Embryonic facial prominence (tissue), 1 donor: Measurements from ENCODE around the gene ASB7.

Experiments used
- DNase-seq: peaks from one replicate; pipeline ENCODE4 v3.0.0-alpha.2; 2016; ENCODE audit errors: extremely low spot score

The ASB7 gene

DNA sequence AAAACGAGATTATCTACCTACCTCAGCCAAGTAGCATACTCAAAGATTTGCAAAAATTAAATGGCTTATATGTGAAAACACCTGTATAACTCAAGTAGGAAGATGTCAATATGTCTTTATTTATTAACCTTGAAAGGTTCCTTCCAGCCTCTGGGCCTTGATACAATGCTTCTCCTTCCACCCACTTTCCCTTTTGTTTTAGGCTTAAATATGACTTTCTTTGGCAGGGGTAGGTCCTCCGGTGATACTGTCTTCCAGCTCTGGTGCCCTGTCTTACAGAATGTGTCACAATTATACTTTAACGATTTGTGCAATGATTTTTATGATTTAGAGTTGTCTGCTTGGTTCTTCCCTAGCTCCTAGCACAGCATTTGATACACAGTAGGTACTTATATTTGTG is 4.5 kb upstream of the ASB7 start:
- DNase-seq, result no peak

- DNase-seq, result no peak
These were observed 3.7 kb upstream of the ASB7 start for GRCh38 chr15:100598655-100599054.

DNA sequence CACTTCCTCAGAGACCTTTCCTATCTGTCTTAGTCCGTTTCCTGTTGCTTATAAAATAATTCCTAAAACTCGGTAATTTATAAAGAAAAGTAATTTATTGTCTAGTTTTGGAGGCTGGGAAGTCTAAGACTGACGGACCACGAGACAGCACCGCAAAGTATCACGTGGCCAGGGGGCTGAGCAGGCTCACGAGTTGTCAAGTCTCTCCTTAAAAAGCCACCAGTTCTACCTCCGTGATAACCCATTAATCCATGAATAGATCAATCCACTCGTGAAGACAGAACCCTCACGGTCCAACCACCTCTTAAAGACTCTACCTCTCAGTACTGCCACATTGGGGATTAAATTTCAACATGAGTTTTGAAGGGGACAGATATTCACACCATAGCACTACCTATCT is 1.2 kb upstream of the ASB7 start:
- no peak for DNase-seq

DNA sequence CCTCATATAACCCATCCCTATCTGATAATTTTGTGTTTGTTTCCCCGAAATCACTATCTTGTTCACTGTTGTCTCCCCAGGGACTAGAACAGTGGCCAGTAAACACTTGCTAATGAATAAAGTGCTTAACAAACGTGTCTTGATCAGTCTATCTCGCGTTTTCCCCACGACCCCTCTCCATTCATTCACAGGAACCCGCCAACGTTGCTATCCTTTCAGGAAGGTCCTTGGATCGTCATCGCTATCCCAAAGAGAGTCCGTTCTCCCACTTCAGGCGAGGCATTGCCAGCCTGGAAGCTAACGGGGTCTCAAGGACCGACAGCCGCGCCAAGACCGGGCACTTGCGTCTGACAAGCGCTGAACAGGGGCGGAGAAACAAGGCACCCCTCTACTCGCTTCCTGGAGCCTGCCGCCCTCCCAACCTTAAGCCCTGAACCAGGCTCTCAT is 749 bp upstream of the ASB7 start:
- DNase-seq, result no peak

- no peak for DNase-seq
These were observed 519 bp downstream of the ASB7 start for GRCh38 chr15:100602823-100603393.

GRCh38 chr15:100612539-100612938 is 10.2 kb downstream of the ASB7 start:
- no peak for DNase-seq

DNA sequence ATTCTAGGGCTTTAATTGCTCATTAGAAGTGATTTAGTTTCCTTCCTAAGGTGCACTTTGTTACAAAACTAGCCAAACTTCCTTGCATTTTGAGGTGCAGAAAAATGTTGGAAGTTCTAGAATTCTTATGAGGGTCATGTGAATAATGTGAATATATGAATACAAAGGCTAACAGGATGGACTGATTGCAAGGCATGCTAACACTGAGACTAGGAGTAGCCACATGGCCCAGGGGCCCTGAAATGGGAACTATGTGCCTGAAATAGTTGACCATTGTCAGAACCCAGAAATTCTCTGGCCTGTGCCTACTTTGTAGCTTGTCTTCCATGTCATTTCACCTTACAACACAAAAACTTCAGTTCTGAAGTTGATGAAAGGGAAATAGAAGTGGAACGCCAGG is 10.8 kb downstream of the ASB7 start:
- DNase-seq, result no peak

DNA sequence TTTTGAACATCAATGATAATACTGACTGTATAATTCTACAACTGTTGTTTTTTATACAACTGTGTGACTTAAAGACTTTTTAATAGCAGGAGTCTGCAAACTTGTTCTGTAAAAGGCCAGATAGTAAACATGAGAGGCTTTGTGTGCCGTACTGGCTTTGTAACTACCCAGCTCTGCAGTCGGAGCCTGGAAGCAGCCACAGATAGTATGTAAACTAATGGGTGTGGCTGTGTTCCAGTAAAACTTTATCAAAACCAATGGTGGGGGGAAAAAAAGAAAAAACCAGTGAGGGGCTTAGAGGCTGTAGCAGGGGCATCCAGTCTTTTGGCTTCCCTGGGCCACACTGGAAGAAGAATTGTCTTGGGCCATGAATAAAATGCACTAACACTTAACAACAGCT is 11.9 kb downstream of the ASB7 start:
- DNase-seq, result no peak

DNA sequence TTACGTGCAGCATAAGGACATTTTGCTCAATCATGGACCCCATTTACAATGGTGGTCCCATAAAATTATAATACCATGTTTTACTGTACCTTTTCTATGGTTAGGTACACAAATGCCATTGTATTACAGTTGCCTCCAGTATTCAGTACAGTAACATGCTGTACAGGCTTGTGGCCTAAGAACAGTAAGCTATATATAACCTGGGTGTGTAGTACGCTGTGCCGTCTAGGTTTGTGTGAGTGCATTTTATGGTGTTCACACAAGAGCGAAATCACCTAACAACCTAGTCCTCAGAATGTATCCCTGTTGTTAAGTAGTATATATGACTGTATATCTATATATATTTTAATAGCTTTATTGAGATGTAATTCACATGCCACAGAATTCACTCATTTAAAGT is 12.5 kb downstream of the ASB7 start:
- no peak for DNase-seq

GRCh38 chr15:100615801-100616200 is 13.4 kb downstream of the ASB7 start:
- DNase-seq, result no peak

- DNase-seq, result no peak
These were observed 14.3 kb downstream of the ASB7 start for GRCh38 chr15:100616700-100617099.

DNA sequence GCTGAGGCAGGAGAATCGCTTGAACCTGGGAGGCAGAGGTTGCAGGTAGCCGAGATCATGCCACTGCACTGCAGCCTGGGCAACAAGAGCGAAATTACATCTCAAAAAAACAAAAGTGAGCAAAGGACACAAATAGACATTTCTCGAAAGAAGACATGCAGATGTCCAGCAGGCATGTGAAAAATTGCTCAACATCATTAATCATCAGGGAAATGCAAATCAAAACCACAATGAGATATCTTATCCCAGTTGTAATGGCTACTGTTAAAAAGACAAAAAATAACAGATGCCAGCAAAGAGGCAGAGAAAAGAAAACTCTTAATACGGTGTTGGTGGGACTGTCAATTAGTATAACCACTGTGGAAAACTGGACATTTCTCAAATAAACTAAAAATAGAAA is 20.9 kb downstream of the ASB7 start:
- no peak for DNase-seq

GRCh38 chr15:100627789-100628395 is 25.5 kb downstream of the ASB7 start:
- peak; percentile 37 for DNase-seq

- no peak for DNase-seq
These were observed 26.4 kb downstream of the ASB7 start for GRCh38 chr15:100628746-100629145.

DNA sequence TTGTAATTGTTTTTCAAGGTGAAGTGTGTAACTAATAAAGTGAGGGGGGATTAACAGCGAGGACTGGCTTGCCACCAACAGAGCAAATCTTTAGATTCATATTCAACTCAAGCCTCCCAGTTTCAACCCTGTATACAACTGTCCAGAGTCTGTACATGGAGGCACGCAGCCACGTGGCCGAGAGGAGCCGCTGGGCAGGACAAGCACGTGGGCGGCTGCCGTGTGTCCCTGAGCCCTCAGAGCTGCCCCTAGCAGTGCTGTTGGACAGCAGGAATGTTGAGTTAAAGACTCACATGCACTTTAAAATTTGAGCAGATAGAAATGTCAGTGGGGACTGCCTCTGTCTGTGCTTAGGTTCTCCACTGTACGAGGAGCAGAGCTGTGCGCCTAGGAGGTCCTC is 29.4 kb downstream of the ASB7 start:
- no peak for DNase-seq

- no peak for DNase-seq
These were observed 31.3 kb downstream of the ASB7 start for GRCh38 chr15:100633763-100634075.

DNA sequence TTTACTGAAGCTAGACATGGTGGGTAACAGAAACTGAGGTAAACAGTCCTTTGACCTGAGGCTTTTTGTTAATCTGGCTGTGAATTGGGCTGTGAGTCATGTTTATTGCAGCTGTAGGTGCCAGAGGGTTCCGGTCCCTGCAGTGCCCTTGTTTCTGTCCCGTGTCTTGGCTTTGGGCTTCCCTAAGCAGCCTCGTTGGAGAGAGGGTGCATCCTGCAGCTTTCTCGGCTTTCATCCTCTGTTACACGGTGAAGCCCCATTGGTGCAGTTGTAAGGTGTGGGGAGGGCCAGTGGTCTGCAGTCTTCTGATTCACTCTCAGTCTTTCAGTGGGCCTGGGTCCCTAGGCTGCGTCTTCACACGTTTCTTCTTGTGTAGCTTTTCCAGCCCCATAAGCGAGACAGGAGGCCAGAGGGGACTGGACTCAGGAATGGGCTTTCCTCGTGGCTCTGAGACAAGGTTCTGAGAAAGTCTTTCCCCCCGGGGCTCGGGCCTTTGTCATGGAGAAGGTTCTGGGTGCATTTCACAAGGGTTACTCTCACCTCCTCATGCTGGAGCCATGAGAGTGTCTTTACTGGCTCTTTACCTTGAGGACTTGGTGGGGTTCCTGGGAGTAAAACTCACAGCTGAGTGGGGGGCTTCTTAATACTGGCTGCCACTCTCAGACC is 33.1 kb downstream of the ASB7 start:
- no peak for DNase-seq

GRCh38 chr15:100638177-100638730 is 35.9 kb downstream of the ASB7 start:
- DNase-seq, result no peak

GRCh38 chr15:100642213-100642949 is 40.0 kb downstream of the ASB7 start:
- no peak for DNase-seq

DNA sequence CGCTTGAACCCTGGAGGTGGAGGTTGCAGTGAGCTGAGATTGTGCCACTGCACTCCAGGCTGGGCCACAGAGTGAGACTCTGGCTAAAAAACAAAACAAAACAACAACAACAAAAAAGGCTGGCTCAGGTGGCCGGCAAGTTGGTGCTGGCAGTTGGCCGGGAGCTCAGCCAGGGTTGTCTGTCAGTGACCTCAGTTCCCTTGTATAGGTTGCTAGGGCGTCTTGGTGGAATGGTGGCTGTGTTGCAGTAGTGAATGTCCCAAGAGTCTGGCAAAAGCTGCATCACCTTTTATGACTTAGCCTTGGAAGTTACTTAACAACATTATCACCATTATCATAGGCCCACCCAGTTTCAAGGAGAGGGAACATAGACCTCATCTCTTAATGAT is 40.6 kb downstream of the ASB7 start:
- no peak for DNase-seq

DNA sequence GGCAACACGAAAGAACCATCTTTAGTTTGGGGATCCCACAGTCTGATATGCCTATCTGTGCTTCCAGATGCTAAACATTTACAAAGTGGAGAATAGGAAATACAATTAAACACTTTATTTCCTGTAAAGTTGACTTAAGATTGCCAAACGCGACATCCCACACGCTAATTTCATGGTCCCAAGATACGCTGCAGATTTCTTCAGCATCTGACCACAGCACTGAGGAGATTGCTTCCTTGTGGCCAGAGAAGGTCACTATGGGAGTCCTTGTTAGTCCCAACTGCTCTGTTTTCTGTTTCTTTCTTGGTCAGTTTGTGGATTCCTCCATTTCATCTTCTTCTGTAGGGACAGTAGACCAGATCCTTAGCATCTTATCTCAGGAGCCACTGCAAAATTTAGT is 43.3 kb downstream of the ASB7 start:
- DNase-seq, result no peak

DNA sequence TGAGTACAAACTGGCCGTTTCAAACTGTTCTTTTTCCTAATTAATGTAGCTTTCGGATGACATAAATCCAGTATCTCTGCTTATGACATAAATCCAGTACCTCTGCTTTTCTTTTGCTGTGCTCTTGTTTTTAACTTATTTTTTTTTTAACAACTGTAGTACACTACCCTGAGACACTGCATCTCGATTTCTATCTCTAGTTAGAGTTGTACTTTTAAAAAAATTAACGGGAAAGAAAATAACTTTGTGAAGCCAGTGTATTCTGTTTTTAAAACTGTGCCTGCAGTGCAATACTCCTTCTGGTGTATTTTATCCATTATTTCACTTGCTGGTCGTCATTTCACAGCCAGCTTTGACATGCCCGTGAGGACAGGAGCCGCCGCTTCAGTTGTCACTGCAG is 46.6 kb downstream of the ASB7 start:
- DNase-seq, result no peak

DNA sequence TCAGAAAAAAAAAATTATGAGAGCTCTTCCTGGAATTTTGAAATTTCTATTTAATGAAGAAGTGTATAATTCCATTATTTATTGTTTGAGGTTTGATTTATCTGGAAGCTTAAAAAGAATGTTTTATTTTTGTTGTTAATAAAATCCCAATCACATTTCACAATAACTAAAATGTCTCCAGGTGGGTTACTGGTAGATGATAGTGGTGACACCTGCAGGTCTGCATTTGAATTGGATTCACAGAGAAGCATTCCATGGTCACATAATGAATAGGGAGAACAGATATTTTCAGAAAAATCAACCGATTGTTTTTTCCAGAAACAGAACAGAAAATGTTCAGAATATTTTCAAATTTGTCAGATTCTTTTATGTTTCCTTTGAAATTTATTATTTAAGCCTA is 48.3 kb downstream of the ASB7 start:
- DNase-seq, result no peak
